OCI-LY1 (cell line): ENCODE data around the gene LOXL4.

Source experiments
- CTCF ChIP-seq: fragments of 200-600 bp; sonication (generic), shearing (Covaris generic); IDR thresholded peaks from 2 replicates; pipeline ENCODE4 v1.5.1; 2017; ENCODE audit warnings: mild to moderate bottlenecking, antibody characterized with exemption, low read length, moderate library complexity, mixed read lengths
- EZH2 ChIP-seq: fragments of 200-600 bp; sonication (generic), shearing (Covaris generic); IDR thresholded peaks from 2 replicates; pipeline ENCODE4 v1.8.0; 2017; ENCODE audit warnings: borderline replicate concordance, mixed run types, mild to moderate bottlenecking, antibody characterized with exemption, low read length, moderate library complexity, mixed read lengths

- no peak for TF ChIP-seq CTCF
- no peak for TF ChIP-seq EZH2
These were observed at the start of gene LOXL4 for GRCh38 chr10:98267894-98268693.
